HG03066 (cell line): ENCODE results near the gene LCN9.

ENCODE experiments used
- ATAC-seq: cut with Tn5 transposase; IDR thresholded peaks from one replicate; pipeline ENCODE4 v1.9.1; 2021; ENCODE audit warnings: low read depth; ENCODE audit not compliant: unreplicated experiment

Gene LCN9

GRCh38 chr9:135696446-135696845 is 33.3 kb downstream of the LCN9 start:
- ATAC-seq = no peak

- ATAC-seq = no peak
Measured at GRCh38 chr9:135697226-135697625, 34.1 kb downstream of the LCN9 start.

- no peak for ATAC-seq
Measured at GRCh38 chr9:135698236-135698635, 35.1 kb downstream of the LCN9 start.

GRCh38 chr9:135698767-135699166 is 35.7 kb downstream of the LCN9 start:
- no peak for ATAC-seq

GRCh38 chr9:135699440-135699839 is 36.3 kb downstream of the LCN9 start, which contains the start of gene SOHLH1:
Gene SOHLH1 (minus strand): TSS chr9:135699481. CDS start chr9:135699467, 14 bp downstream.
- no peak for ATAC-seq

- no peak for ATAC-seq
Measured at GRCh38 chr9:135700525-135700924, 37.4 kb downstream of the LCN9 start.

- ATAC-seq = no peak
Measured at GRCh38 chr9:135701067-135701958, 38.2 kb downstream of the LCN9 start.

- no peak for ATAC-seq
Measured at GRCh38 chr9:135701959-135702721, 39.0 kb downstream of the LCN9 start, which contains the start of gene KCNT1. Gene KCNT1 (plus strand): TSS chr9:135702185. CDS start chr9:135702259, 74 bp downstream.

- no peak for ATAC-seq
Measured at GRCh38 chr9:135703726-135704125, 40.6 kb downstream of the LCN9 start.

GRCh38 chr9:135704483-135704882 is 41.4 kb downstream of the LCN9 start:
- no peak for ATAC-seq

- no peak for ATAC-seq
Measured at GRCh38 chr9:135705376-135705775, 42.3 kb downstream of the LCN9 start.

- no peak for ATAC-seq
Measured at GRCh38 chr9:135706288-135706687, 43.2 kb downstream of the LCN9 start.

GRCh38 chr9:135707252-135708138 is 44.4 kb downstream of the LCN9 start:
- no peak for ATAC-seq

- no peak for ATAC-seq
Measured at GRCh38 chr9:135708164-135708563, 45.1 kb downstream of the LCN9 start.

GRCh38 chr9:135711391-135711790 is 48.3 kb downstream of the LCN9 start:
- ATAC-seq = no peak

- no peak for ATAC-seq
Measured at GRCh38 chr9:135711881-135712280, 48.8 kb downstream of the LCN9 start.

GRCh38 chr9:135712613-135713295 is 49.6 kb downstream of the LCN9 start:
- no peak for ATAC-seq

GRCh38 chr9:135714242-135715055 is 51.3 kb downstream of the LCN9 start:
- no peak for ATAC-seq

GRCh38 chr9:135715056-135715595 is 52.0 kb downstream of the LCN9 start:
- ATAC-seq = no peak
